OCI-LY3 (cell line): Measurements from ENCODE around the gene RAPGEF1.

ENCODE experiments used
- EZH2phosphoT487 ChIP-seq: fragments of 200-600 bp; shearing (Covaris generic); IDR thresholded peaks from 2 replicates; pipeline ENCODE4 v1.6.1; 2018; ENCODE audit warnings: antibody characterized with exemption, mixed run types, low read depth
- TF ChIP-seq, protein P1 (sequence below): fragments of 200-600, 300-600 bp; sonication (generic); IDR thresholded peaks from 2 replicates; pipeline ENCODE4 v1.5.1; 2014; ENCODE audit warnings: antibody characterized with exemption, low read length, low read depth

DNA sequence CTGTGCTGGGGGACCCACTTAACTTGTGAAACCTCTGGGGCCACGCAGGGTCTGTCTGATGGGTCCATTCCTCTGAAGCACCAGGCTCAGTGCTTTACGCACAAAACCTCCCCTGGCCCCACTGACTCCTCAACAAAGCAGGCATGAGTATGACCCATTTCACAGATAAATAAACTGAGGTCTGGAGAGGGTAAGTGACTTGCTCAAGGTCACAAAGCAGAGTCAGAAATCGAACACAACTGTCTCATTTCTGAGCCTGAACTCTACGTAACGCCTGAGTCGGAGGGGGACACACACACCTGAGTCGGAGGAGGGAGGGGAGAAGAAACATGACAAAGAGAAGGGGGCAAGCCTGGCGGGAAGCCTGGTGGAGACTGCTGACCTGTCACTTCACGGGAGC is 48.0 kb upstream of the RAPGEF1 start:
- TF ChIP-seq EZH2phosphoT487 = no peak
- TF ChIP-seq, protein P1, sequence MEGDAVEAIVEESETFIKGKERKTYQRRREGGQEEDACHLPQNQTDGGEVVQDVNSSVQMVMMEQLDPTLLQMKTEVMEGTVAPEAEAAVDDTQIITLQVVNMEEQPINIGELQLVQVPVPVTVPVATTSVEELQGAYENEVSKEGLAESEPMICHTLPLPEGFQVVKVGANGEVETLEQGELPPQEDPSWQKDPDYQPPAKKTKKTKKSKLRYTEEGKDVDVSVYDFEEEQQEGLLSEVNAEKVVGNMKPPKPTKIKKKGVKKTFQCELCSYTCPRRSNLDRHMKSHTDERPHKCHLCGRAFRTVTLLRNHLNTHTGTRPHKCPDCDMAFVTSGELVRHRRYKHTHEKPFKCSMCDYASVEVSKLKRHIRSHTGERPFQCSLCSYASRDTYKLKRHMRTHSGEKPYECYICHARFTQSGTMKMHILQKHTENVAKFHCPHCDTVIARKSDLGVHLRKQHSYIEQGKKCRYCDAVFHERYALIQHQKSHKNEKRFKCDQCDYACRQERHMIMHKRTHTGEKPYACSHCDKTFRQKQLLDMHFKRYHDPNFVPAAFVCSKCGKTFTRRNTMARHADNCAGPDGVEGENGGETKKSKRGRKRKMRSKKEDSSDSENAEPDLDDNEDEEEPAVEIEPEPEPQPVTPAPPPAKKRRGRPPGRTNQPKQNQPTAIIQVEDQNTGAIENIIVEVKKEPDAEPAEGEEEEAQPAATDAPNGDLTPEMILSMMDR = no peak
